SK-N-SH (cell line): ENCODE data around the gene RAB17. TPM values are rescaled to one million over a fixed set of nuclear protein-coding genes. Genes with fewer than 3 reads are reported as not detected.

ENCODE experiments used
- CTCF ChIA-PET: fragments of 300-600, 350-600 bp; formaldehyde crosslinking; extraction: SDS; loops from one replicate; lab custom pipeline; 2021; lab: Yijun Ruan, JAX
- POLR2A ChIA-PET: fragments of 350-600 bp; sonication (Branson Sonifier 250); formaldehyde crosslinking; extraction: SDS; loops from one replicate; lab custom pipeline; 2020; ENCODE audit warnings: antibody characterized with exemption, inconsistent platforms; lab: Yijun Ruan, JAX
- DNase-seq: peaks from one replicate; pipeline ENCODE4 v3.0.0; 2012
- H2AFZ ChIP-seq: fragments of 200-600 bp; sonication (generic); 2 replicates; pipeline ENCODE4 v1.8.1; 2016; ENCODE audit warnings: antibody characterized with exemption, mild to moderate bottlenecking, low read depth
- H3F3A ChIP-seq: fragments of 200-600 bp; sonication (generic); replicated peaks from 2 replicates; pipeline ENCODE3; 2016; ENCODE audit warnings: antibody characterized with exemption, mild to moderate bottlenecking; ENCODE audit not compliant: insufficient read depth
- H3K27ac ChIP-seq, 2 experiments: fragments of 200-500 bp in 1 of 2; fragments of 200-600 bp in 1 of 2; sonication (Bioruptor generic) in 1 of 2; sonication (generic), shearing (Covaris generic) in 1 of 2; 2 replicates each; pipeline versions ENCODE4 v1.5.1 to v1.6.1; 2014 to 2016; ENCODE audit warnings: low read depth in 2 of 2, inconsistent platforms in 1 of 2, low read length in 1 of 2, mild to moderate bottlenecking in 1 of 2, mixed read lengths in 1 of 2
- H3K27me3 ChIP-seq: fragments of 200-600 bp; sonication (generic), shearing (Covaris generic); 2 replicates; pipeline ENCODE4 v1.6.1; 2016; ENCODE audit warnings: mixed run types; ENCODE audit not compliant: insufficient read depth
- H3K36me3 ChIP-seq, 2 experiments: fragments of 200-500 bp in 1 of 2; fragments of 200-600 bp in 1 of 2; sonication (Bioruptor generic) in 1 of 2; sonication (generic) in 1 of 2; replicated peaks in 1 of 2; 2 replicates each; pipeline versions ENCODE3 to v1.5.1; 2014 to 2016; ENCODE audit warnings: low read length in 1 of 2, mild to moderate bottlenecking in 1 of 2; ENCODE audit not compliant: insufficient read depth in 2 of 2, control insufficient read depth in 1 of 2
- H3K4me1 ChIP-seq, 2 experiments: fragments of 200-500 bp in 1 of 2; fragments of 200-600 bp in 1 of 2; sonication (Bioruptor generic) in 1 of 2; sonication (generic), shearing (Covaris generic) in 1 of 2; 2 replicates each; pipeline versions ENCODE4 v1.5.1 to v1.6.1; 2014 to 2016; ENCODE audit warnings: low read depth in 1 of 2, low read length in 1 of 2, mixed run types in 1 of 2; ENCODE audit not compliant: insufficient read depth in 2 of 2, control insufficient read depth in 1 of 2
- H3K4me2 ChIP-seq: fragments of 200-600 bp; sonication (generic), shearing (Covaris generic); 2 replicates; pipeline ENCODE4 v1.6.1; 2017; ENCODE audit warnings: mixed run types
- H3K4me3 ChIP-seq, 2 experiments: fragments of 200-500 bp in 1 of 2; fragments of 200-600 bp in 1 of 2; sonication (Bioruptor generic) in 1 of 2; sonication (generic), shearing (Covaris generic) in 1 of 2; 2 replicates each; pipeline versions ENCODE4 v1.5.1 to v1.8.1; 2014 to 2016; ENCODE audit warnings: low read depth in 2 of 2, inconsistent platforms in 1 of 2, low read length in 1 of 2, mild to moderate bottlenecking in 1 of 2, mixed read lengths in 1 of 2, moderate library complexity in 1 of 2
- H3K79me2 ChIP-seq: fragments of 200-600 bp; sonication (generic); 2 replicates; pipeline ENCODE4 v1.8.1; 2017; ENCODE audit warnings: mild to moderate bottlenecking; ENCODE audit not compliant: insufficient read depth
- H3K9ac ChIP-seq: fragments of 200-600 bp; sonication (generic); 2 replicates; pipeline ENCODE4 v1.6.1; 2017; ENCODE audit warnings: mixed run types
- H3K9me2 ChIP-seq: fragments of 200-600 bp; sonication (generic); 2 replicates; pipeline ENCODE4 v1.6.1; 2017; ENCODE audit warnings: mixed run types
- H3K9me3 ChIP-seq: fragments of 200-600 bp; sonication (generic); 2 replicates; pipeline ENCODE4 v1.6.1; 2017; ENCODE audit warnings: mixed run types, mild to moderate bottlenecking, moderate library complexity
- H4K20me1 ChIP-seq: fragments of 200-600 bp; sonication (generic); 2 replicates; pipeline ENCODE4 v1.6.1; 2017; ENCODE audit warnings: mild to moderate bottlenecking, mixed run types; ENCODE audit not compliant: insufficient read depth
- ELF1 ChIP-seq: IDR thresholded peaks from 2 replicates; pipeline ENCODE4 v1.4.0; 2012
- EP300 ChIP-seq, 2 experiments: IDR thresholded peaks; 2 replicates each; pipeline versions ENCODE4 v1.4.0 to v1.6.1; 2012; ENCODE audit warnings: borderline replicate concordance in 1 of 2, low read depth in 1 of 2, low read length in 1 of 2
- GATA2 ChIP-seq: sonication (generic); formaldehyde crosslinking; IDR thresholded peaks from 2 replicates; pipeline ENCODE4 v1.5.0; 2020; ENCODE audit warnings: mild to moderate bottlenecking, missing genetic modification reagents
- IRF3 ChIP-seq: fragments of 150-350 bp; IDR thresholded peaks from 2 replicates; pipeline ENCODE4 v1.6.1; 2016; ENCODE audit warnings: mild to moderate bottlenecking, low read depth, low read length
- MXI1 ChIP-seq: IDR thresholded peaks from 2 replicates; pipeline ENCODE4 v1.6.1; 2012; ENCODE audit warnings: mild to moderate bottlenecking, low read depth, low read length, improper control_type of control experiment
- NFIC ChIP-seq: IDR thresholded peaks from 2 replicates; pipeline ENCODE4 v1.4.0; 2012; ENCODE audit warnings: borderline replicate concordance
- NRF1 ChIP-seq: IDR thresholded peaks from 2 replicates; pipeline ENCODE4 v1.6.1; 2012; ENCODE audit warnings: low read depth, mild to moderate bottlenecking, low read length
- POLR2AphosphoS5 ChIP-seq: IDR thresholded peaks from 2 replicates; pipeline ENCODE4 v1.6.1; 2012; ENCODE audit warnings: low read depth, low read length
- RCOR1 ChIP-seq: fragments of 150-350 bp; IDR thresholded peaks from 2 replicates; pipeline ENCODE4 v1.6.1; 2017; ENCODE audit warnings: antibody characterized with exemption, low read length
- RFX5 ChIP-seq: IDR thresholded peaks from 2 replicates; pipeline ENCODE4 v1.6.1; 2012; ENCODE audit warnings: mild to moderate bottlenecking, improper control_type of control experiment, low read length
- SIN3A ChIP-seq: IDR thresholded peaks from 2 replicates; pipeline ENCODE4 v1.6.1; 2012; ENCODE audit warnings: low read depth, mild to moderate bottlenecking, low read length, moderate library complexity, borderline replicate concordance
- TAF1 ChIP-seq: IDR thresholded peaks from 2 replicates; pipeline ENCODE4 v1.6.1; 2012; ENCODE audit warnings: low read depth, mild to moderate bottlenecking, low read length, moderate library complexity, borderline replicate concordance
- TCF12 ChIP-seq: IDR thresholded peaks from 2 replicates; pipeline ENCODE4 v1.4.0; 2012
- TEAD4 ChIP-seq: IDR thresholded peaks from 2 replicates; pipeline ENCODE4 v1.4.0; 2012; ENCODE audit warnings: mild to moderate bottlenecking, borderline replicate concordance; ENCODE audit not compliant: insufficient read depth
- USF1 ChIP-seq: IDR thresholded peaks from 2 replicates; pipeline ENCODE4 v1.4.0; 2012; ENCODE audit warnings: low read depth, borderline replicate concordance
- USF2 ChIP-seq: fragments of 150-350 bp; IDR thresholded peaks from 2 replicates; pipeline ENCODE4 v1.6.1; 2017; ENCODE audit warnings: antibody characterized with exemption, low read length, low read depth, borderline replicate concordance
- YY1 ChIP-seq: IDR thresholded peaks from 2 replicates; pipeline ENCODE4 v1.4.0; 2012; ENCODE audit warnings: low read depth, mild to moderate bottlenecking
- ZBTB33 ChIP-seq: IDR thresholded peaks from 2 replicates; pipeline ENCODE4 v1.4.0; 2012; ENCODE audit warnings: low read depth, borderline replicate concordance
- WGBS: methylation state at CpG from one replicate; pipeline ENCODE4 v1.1.6; 2017; ENCODE audit warnings: low lambda C conversion rate; 5-methylcytosine and 5-hydroxymethylcytosine counted together
- polyA plus RNA-seq, 3 experiments: library from polyadenylated mRNA; depleted of rRNA; stranded (reverse); fragments of >200 nt; gene quantifications; 2 replicates each; pipeline ENCODE4 v1.2.3, GENCODE V29; 2012
- TF ChIP-seq, protein P1 (sequence below): fragments of 200-600 bp; sonication (generic); IDR thresholded peaks from 2 replicates; pipeline ENCODE4 v1.6.1; 2017; ENCODE audit warnings: antibody characterized with exemption, mild to moderate bottlenecking, moderate library complexity

Gene RAB17
- polyA plus RNA-seq, 1 of the 3 experiments (the other 2 are of a cell fraction) = 0.10 TPM

DNA sequence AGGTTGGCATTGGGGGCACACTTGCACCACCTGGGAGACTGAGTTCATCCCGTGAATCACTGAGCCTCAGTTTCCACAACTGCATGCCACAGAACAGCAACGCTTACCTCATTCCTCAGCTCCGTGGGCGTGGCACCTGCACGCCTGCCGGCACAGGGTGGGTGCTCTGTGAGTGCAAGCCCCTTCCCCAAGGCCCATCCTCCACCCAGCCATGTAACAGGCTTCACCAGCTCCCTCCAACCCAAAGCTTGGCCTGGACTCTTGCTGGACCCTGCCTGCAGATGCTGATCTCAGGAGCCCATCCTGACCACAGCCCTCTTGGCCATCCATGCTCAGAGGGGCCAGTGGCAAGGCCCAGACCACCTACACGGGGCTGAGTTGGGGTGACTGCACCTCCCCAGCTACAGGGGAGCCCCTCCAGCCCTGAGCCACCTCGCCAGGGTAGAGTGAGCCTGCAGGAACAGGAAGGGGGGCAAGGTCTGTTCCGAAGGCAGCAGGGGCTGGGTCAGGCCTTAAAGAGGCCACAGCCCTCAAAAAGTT, 22.3 kb downstream of the RAB17 start:
- POLR2A ChIA-PET = no interaction called here
- whole genome bisulfite sequencing = 47% methylated on average over 4 of the region's 9 CpGs

More for the DNA sequence above, 22.3 kb downstream of the RAB17 start:
- Histone ChIP-seq H3K27me3 (no peaks in the 10 kb centered on the region), H3K4me3 (no peak overlapping the region), H2AFZ (no peak overlapping the region), H3K9me3 (no peaks in the 10 kb centered on the region), H3F3A (no peaks in the 10 kb centered on the region)
- CTCF ChIA-PET = interaction anchor here (3.6 kb wide), 1 partner anchor 55 kb away, joined by 14 read pairs; no protein-coding TSS in a partner anchor
- TF ChIP-seq USF1 (no peak), YY1 (no peak), RCOR1 (no peak), MXI1 (no peak), POLR2AphosphoS5 (no peak), TAF1 (no peak), SIN3A (no peak), RFX5 (no peak), TCF12 (no peak), NFIC (no peak), TEAD4 (no peak), NRF1 (no peak), EP300 (IDR thresholded peaks at IDR 0.05; ENCODE audit: borderline replicate concordance in 1 of 2, low read depth in 1 of 2, low read length in 1 of 2) (no peak), IRF3 (no peak), ZBTB33 (no peak), USF2 (no peak), ELF1 (no peak), GATA2 (no peak)
- TF ChIP-seq, protein P1, sequence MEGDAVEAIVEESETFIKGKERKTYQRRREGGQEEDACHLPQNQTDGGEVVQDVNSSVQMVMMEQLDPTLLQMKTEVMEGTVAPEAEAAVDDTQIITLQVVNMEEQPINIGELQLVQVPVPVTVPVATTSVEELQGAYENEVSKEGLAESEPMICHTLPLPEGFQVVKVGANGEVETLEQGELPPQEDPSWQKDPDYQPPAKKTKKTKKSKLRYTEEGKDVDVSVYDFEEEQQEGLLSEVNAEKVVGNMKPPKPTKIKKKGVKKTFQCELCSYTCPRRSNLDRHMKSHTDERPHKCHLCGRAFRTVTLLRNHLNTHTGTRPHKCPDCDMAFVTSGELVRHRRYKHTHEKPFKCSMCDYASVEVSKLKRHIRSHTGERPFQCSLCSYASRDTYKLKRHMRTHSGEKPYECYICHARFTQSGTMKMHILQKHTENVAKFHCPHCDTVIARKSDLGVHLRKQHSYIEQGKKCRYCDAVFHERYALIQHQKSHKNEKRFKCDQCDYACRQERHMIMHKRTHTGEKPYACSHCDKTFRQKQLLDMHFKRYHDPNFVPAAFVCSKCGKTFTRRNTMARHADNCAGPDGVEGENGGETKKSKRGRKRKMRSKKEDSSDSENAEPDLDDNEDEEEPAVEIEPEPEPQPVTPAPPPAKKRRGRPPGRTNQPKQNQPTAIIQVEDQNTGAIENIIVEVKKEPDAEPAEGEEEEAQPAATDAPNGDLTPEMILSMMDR = no peak
- TF ChIP-seq, all 33 proteins: peak for 0
- DNase-seq = no peak
- peaks cover 6 to 10% of the 10 kb centered on the region in 2 experiments; a peak in 3 of 4 replicates for H3K4me1 ChIP-seq
- no peaks in the 10 kb centered on the region for H3K36me3 ChIP-seq
- H4K20me1 ChIP-seq = no peaks in the 10 kb centered on the region
- no peaks in the 10 kb centered on the region for H3K9me2 ChIP-seq
- H3K4me2 ChIP-seq = no peak overlapping the region
- H3K27ac ChIP-seq = no peak overlapping the region
- no peak overlapping the region for H3K9ac ChIP-seq
- no peaks in the 10 kb centered on the region for H3K79me2 ChIP-seq
